ENCODE measurements around the gene LCTL.

Gene LCTL

GRCh38 chr15:66598095-66598815 lies 32.5 kb upstream of the LCTL start:
- DNase-seq (ENCODE audit: low read depth in 2 of 2): no peak
- H3K4me3 ChIP-seq (replicated peaks in 1 of 2; ENCODE audit: low read depth in 2 of 2, low read length in 2 of 2): no peak overlapping the region
- no peak for TF ChIP-seq CTCF (IDR thresholded peaks at IDR 0.05; ENCODE audit: low read depth, low read length)

GRCh38 chr15:66595931-66596545 lies 30.2 kb upstream of the LCTL start:
- H3K4me3 ChIP-seq (replicated peaks in 1 of 2; ENCODE audit: low read depth in 2 of 2, low read length in 2 of 2): no peak overlapping the region
- no peak for TF ChIP-seq CTCF (IDR thresholded peaks at IDR 0.05; ENCODE audit: low read depth, low read length)
- peak in 1 of 2 donors; percentile 22 for DNase-seq (ENCODE audit: low read depth in 2 of 2)

GRCh38 chr15:66595332-66595731 lies 29.5 kb upstream of the LCTL start:
- no peak overlapping the region for H3K4me3 ChIP-seq (replicated peaks in 1 of 2; ENCODE audit: low read depth in 2 of 2, low read length in 2 of 2)
- TF ChIP-seq CTCF (IDR thresholded peaks at IDR 0.05; ENCODE audit: low read depth, low read length): no peak
- DNase-seq (ENCODE audit: low read depth in 2 of 2): no peak

GRCh38 chr15:66594836-66595235 lies 29.0 kb upstream of the LCTL start:
- DNase-seq (ENCODE audit: low read depth in 2 of 2): no peak
- TF ChIP-seq CTCF (IDR thresholded peaks at IDR 0.05; ENCODE audit: low read depth, low read length): no peak
- H3K4me3 ChIP-seq (replicated peaks in 1 of 2; ENCODE audit: low read depth in 2 of 2, low read length in 2 of 2): no peak overlapping the region

GRCh38 chr15:66594344-66594743 lies 28.5 kb upstream of the LCTL start:
- TF ChIP-seq CTCF (IDR thresholded peaks at IDR 0.05; ENCODE audit: low read depth, low read length): no peak
- DNase-seq (ENCODE audit: low read depth in 2 of 2): no peak
- H3K4me3 ChIP-seq (replicated peaks in 1 of 2; ENCODE audit: low read depth in 2 of 2, low read length in 2 of 2): no peak overlapping the region

- DNase-seq (ENCODE audit: low read depth in 2 of 2): peak in 1 of 2 donors; percentile 55
- TF ChIP-seq CTCF (IDR thresholded peaks at IDR 0.05; ENCODE audit: low read depth, low read length): no peak
- H3K4me3 ChIP-seq (replicated peaks in 1 of 2; ENCODE audit: low read depth in 2 of 2, low read length in 2 of 2): no peak overlapping the region
These were observed 27.5 kb upstream of the LCTL start for GRCh38 chr15:66593219-66593780.

Measured in cardiac fibroblast (primary cell).